Body of pancreas (tissue), 4 donors: ENCODE data around the gene SLC29A2. TPM values are rescaled to one million over a fixed set of nuclear protein-coding genes. Genes with fewer than 3 reads are reported as not detected.

ENCODE experiments used
- ATAC-seq: fragments of 150-250 bp; one replicate; pipeline ENCODE4 v1.9.1; 2016
- DNase-seq, 4 donors: peaks; one replicate each; pipeline ENCODE4 v3.0.0-alpha.2; 2019
- H3K27ac ChIP-seq, 4 donors: fragments of 200-600 bp; sonication (generic); 1 replicate in 3 of 4; 2 replicates in 1 of 4; pipeline versions ENCODE4 v1.5.1 to v1.6.1; 2016 to 2019; ENCODE audit warnings: mild to moderate bottlenecking in 1 of 4, mixed read lengths in 1 of 4, moderate library complexity in 1 of 4
- H3K27me3 ChIP-seq, 2 donors: fragments of 200-600 bp; sonication (generic); one replicate each; pipeline ENCODE4 v1.6.0; 2016; ENCODE audit warnings: mild to moderate bottlenecking in 1 of 2
- H3K36me3 ChIP-seq, 2 donors: fragments of 200-600 bp; sonication (generic); replicated peaks in 1 of 2; 2 replicates each; pipeline ENCODE4 v1.5.1; 2016; ENCODE audit warnings: low read depth in 2 of 2; ENCODE audit not compliant: insufficient read depth in 1 of 2
- H3K4me1 ChIP-seq: fragments of 200-600 bp; sonication (generic); one replicate; pipeline ENCODE4 v1.6.0; 2016
- H3K4me3 ChIP-seq, 2 donors: fragments of 200-600 bp; sonication (generic); 1 replicate in 1 of 2; 2 replicates in 1 of 2; pipeline ENCODE4 v1.5.1; 2016 to 2019
- H3K9me3 ChIP-seq, 3 donors: fragments of 200-600 bp; sonication (generic); 1 replicate in 2 of 3; 2 replicates in 1 of 3; pipeline ENCODE4 v1.5.1; 2016
- POLR2A ChIP-seq, 3 donors: fragments of 450-650 bp; IDR thresholded peaks; one replicate each; pipeline ENCODE4 v1.6.1; 2016; ENCODE audit warnings: antibody characterized with exemption in 3 of 3, mild to moderate bottlenecking in 2 of 3
- WGBS, 2 donors: methylation state at CpG; one replicate each; pipeline ENCODE4 v1.1.5; 2017; 5-methylcytosine and 5-hydroxymethylcytosine counted together
- intact Hi-C: fragments of 100-400 bp; cut with DNase I; formaldehyde crosslinking; loops from one replicate; pipeline ENCODE4 v1.15.1; 2023
- total RNA-seq, 2 donors: library from RNA; depleted of rRNA; stranded (reverse); fragments of >200 nt; gene quantifications; one replicate each; pipeline ENCODE4 v1.1.0, GENCODE V29; 2016
- TF ChIP-seq, protein P1 (sequence below), 7 experiments: fragments of 450-650 bp in 4 of 7; fragments of 200-600 bp in 3 of 7; sonication (generic) in 3 of 7; IDR thresholded peaks; one replicate each; pipeline ENCODE4 v1.5.1; 2016 to 2019; ENCODE audit warnings: antibody characterized with exemption in 7 of 7

SLC29A2 gene
- total RNA-seq, 2 donors from 2014 or later = 5.4 to 14.2 TPM

DNA sequence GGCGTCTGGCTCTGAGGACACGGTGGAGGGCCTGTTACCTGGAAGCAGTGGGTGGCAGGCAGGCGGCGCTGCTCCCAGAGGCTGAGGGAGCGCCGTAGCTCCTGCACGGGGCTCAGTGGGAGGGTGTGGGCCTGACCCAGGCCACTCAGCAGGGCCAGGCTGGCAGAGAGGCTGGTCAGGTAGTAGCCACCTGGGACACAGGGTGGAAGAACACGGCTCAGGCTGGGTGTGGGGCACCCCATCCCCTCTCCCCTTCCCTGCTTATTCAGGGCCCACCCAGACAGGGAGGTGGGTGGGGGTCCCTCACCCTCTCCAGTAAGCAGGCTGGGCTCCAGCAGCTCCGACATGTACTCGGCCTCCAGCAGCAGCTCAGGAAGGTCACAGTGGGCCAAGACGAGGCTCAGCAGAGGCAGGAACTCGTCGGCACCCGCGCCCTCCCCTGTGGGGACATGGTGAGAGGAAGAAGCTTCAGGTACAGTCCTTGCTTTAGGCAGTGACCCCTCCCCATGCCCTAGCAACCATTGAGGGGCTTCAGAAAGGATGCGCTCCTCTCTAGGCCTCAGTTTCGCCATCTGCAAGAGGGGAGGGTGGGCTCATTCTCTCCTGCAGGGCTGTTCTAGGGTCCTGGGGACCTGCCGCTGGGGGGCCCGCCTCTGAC is 38.2 kb downstream of the SLC29A2 start:
- Histone ChIP-seq H3K36me3 (no peaks in the 10 kb centered on the region), H3K27me3 (no peaks in the 10 kb centered on the region), H3K27ac (no peak overlapping the region), H3K9me3 (no peaks in the 10 kb centered on the region), H3K4me1 (peaks cover 35% of the 10 kb centered on the region), H3K4me3 (no peak overlapping the region)
- DNase-seq = no peak
- intact Hi-C loops = no loop called here
- TF ChIP-seq, protein P1, sequence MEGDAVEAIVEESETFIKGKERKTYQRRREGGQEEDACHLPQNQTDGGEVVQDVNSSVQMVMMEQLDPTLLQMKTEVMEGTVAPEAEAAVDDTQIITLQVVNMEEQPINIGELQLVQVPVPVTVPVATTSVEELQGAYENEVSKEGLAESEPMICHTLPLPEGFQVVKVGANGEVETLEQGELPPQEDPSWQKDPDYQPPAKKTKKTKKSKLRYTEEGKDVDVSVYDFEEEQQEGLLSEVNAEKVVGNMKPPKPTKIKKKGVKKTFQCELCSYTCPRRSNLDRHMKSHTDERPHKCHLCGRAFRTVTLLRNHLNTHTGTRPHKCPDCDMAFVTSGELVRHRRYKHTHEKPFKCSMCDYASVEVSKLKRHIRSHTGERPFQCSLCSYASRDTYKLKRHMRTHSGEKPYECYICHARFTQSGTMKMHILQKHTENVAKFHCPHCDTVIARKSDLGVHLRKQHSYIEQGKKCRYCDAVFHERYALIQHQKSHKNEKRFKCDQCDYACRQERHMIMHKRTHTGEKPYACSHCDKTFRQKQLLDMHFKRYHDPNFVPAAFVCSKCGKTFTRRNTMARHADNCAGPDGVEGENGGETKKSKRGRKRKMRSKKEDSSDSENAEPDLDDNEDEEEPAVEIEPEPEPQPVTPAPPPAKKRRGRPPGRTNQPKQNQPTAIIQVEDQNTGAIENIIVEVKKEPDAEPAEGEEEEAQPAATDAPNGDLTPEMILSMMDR (IDR thresholded peaks at IDR 0.05) = no peak
- TF ChIP-seq POLR2A (IDR thresholded peaks at IDR 0.05) = no peak
- ATAC-seq = no peak
- 90 to 97% methylated on average over 9 to 18 of the region's 19 CpGs for WGBS, 2 donors

DNA sequence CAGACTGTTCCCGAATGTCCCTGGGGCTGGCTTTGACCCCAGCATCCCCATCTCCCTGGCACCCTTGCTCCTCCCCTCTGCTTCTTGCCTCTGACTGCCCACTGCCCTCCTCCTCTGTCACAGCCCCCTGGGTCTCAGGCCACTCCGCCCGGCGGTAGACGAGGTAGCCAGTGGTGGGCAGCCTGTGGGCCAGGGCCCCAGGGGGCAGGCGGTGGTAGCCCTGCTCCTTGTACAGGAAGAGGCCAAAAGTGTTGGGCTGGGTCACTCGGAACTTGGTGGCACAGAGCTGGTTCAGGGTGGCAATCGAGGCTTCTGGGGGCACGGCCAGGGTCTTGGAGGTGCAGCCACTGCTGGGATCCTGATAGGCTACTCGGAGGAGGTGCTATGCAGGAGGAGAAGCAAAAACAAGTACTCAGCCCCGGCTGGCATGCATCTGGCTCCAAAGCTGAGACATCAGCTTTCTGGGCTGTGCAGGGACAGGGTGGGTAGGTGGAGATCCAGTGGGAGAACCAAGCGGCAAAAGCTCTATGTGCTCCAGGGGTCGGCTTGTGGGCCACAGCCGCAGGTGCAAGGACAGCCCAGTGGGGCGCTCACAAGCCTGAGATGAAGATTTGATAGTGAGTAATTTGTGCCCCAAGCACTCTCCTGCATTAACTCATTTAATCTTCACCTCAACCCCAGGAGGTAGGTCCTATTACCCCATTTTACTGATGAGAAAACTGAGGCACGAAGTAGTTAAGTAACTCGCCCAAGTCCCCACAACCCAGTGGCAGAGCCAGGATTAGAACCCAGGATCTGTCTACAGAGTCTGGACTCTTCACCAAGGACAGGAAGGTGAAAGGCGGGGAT is 39.0 kb downstream of the SLC29A2 start:
- intact Hi-C loops = no loop called here
- TF ChIP-seq, protein P1 (IDR thresholded peaks at IDR 0.05) = no peak
- no peak for TF ChIP-seq POLR2A (IDR thresholded peaks at IDR 0.05)
- no peak for ATAC-seq
- H3K4me3 ChIP-seq = no peak overlapping the region
- no peak for DNase-seq
- H3K36me3 ChIP-seq = no peaks in the 10 kb centered on the region
- H3K4me1 ChIP-seq = peaks cover 40% of the 10 kb centered on the region
- H3K27ac ChIP-seq = no peak overlapping the region
- WGBS, 2 donors = 77 to 88% methylated on average over 7 to 18 of the region's 18 CpGs
- no peaks in the 10 kb centered on the region for H3K9me3 ChIP-seq
- no peaks in the 10 kb centered on the region for H3K27me3 ChIP-seq

DNA sequence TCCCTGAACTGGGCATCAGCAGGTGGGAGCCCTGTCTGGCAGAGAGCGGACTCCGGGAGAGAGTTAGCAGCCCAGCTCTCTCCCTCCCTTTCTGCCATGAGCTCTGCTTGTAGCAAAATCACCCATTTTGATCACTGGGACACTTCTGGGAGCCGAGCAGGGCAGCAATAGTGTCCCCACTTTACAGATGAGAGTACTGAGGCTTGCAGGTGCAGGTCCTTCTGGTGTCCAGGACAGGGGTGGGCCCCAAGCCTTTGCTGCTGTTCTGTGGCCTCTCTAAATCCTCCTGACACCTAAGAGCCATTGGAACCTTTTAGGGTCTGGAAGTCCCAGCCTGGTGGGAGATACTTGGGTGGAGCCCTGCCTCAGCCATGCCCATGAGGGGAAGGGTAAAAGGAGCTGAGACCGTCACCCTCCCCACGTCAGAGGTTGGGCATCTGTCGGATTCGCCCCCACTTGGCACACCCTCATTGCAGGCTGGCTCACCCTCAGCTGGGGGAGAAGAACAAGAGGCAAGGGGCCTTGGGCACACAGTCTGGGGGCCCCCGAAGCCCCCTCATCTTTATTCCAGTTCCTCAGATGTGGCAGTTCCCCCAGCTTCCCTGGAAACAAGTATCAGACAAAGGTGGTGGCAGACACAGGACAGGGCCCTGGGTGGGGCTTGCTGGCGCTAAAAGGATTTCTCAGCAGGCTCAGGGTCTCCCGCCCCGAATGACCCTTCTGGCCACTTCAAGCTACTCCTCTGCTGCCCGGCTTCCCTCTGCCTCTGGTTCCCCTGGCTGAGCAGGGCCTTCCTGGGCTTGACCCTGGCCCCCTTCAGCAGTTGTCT is 39.8 kb downstream of the SLC29A2 start:
- Histone ChIP-seq H3K4me3 (no peak overlapping the region), H3K9me3 (no peaks in the 10 kb centered on the region), H3K36me3 (no peaks in the 10 kb centered on the region), H3K27me3 (no peaks in the 10 kb centered on the region), H3K27ac (no peak overlapping the region), H3K4me1 (peaks cover 32% of the 10 kb centered on the region)
- DNase-seq = no peak
- no peak for TF ChIP-seq POLR2A (IDR thresholded peaks at IDR 0.05)
- TF ChIP-seq, protein P1 (IDR thresholded peaks at IDR 0.05) = no peak
- WGBS, 2 donors = 90 to 91% methylated on average over 5 to 12 of the region's 12 CpGs
- ATAC-seq = no peak
- intact Hi-C loops = no loop called here

- ATAC-seq = no peak
- 56 to 83% methylated on average over 2 to 9 of the region's 10 CpGs for WGBS, 2 donors
- no peaks in the 10 kb centered on the region for H3K9me3 ChIP-seq
Observed at GRCh38 chr11:66330931-66331330, 40.6 kb downstream of the SLC29A2 start.

More at GRCh38 chr11:66330931-66331330, 40.6 kb downstream of the SLC29A2 start:
- no peak overlapping the region for H3K4me3 ChIP-seq
- H3K36me3 ChIP-seq = no peaks in the 10 kb centered on the region
- intact Hi-C loops = no loop called here
- no peak for DNase-seq
- TF ChIP-seq POLR2A (IDR thresholded peaks at IDR 0.05) = no peak
- TF ChIP-seq, protein P1 (IDR thresholded peaks at IDR 0.05) = no peak
- peaks cover 24% of the 10 kb centered on the region for H3K4me1 ChIP-seq
- H3K27me3 ChIP-seq = no peaks in the 10 kb centered on the region
- H3K27ac ChIP-seq = no peak overlapping the region
